Non-pigmented ciliary epithelial cell (primary cell): ENCODE data around the gene CXXC5.

Experiments
- DNase-seq: peaks from one replicate; pipeline ENCODE4 v3.0.0-alpha.2; 2010; ENCODE audit warnings: low read depth

Gene CXXC5

DNA sequence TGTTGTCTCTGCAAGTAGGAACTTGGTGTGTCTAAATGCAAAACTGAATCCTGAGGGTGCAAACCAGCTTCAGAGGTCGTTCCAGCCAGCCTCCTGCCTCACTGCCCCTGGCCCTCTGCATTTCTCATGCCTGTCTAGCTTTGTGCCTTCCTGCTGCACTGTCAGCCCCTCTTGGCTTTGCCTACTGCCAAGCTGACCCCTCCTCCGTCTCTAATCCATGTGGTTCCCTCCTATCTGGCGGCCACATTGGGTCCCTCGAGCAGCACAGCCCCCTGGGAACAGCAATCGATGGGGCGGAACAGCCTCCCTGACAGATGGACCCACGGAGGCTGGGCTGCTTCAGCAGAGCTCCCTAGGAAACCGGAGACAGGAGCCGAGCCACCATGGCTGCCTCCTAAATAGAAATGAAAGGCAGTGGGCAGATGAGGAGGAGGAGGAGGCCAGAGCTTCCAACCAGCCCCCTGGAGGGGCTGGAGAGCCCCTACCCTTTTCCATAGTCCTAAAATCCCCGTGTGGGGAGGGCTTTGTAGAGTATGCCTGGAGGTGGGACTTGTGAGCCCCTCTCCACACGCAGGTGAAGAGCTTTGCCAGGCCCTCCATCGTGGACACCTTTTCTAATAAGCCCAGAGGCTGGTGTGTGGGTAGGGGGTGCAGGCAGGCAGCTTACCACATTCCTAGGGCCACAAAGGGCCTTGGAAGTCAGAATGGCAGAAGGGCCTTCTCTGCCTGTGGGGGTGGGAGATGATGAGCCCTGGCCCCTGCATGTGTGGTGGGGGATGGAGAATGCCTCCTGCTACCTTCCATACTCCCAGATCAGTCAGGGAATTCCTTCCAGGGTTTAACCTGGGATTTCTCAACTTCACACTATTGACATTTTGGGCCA lies 9.2 kb upstream of the CXXC5 start:
- no peak for DNase-seq

DNA sequence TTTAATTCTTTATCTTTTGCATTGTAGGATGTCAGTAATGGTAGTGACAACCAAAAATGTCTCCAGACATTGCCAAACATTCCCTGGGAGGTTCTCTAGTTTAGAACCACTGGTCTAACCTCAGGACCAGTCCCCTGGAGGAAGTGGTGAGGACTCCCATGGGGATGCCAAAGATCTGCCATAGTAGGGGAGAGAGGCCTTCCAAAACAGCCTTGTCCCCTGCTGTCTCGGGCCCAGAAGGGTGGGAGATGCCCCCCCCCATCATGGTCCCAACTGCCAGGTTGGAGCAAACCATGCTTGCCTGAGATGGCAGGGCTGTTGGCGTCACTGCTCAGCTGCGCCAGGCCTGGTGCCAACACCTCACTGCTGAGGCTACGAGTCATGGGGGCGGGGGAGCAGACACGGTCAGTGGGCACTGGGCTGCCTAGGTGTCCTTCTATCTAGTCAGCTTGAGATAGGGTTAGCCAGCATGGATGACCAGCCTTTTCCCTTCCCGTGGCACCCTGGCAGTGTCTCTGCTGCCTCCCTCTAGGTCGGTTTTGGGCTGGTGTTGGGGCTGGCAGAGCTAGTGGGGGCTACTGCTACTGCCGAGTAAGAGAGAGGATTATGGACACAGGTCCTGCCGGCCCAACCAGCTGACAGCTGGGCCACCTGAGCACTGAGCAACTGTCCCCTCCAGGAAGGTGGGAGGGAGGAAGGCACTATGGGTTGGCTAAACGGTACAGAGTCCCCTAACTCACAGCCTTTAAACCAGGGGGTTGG lies 8.3 kb upstream of the CXXC5 start:
- DNase-seq: no peak

DNA sequence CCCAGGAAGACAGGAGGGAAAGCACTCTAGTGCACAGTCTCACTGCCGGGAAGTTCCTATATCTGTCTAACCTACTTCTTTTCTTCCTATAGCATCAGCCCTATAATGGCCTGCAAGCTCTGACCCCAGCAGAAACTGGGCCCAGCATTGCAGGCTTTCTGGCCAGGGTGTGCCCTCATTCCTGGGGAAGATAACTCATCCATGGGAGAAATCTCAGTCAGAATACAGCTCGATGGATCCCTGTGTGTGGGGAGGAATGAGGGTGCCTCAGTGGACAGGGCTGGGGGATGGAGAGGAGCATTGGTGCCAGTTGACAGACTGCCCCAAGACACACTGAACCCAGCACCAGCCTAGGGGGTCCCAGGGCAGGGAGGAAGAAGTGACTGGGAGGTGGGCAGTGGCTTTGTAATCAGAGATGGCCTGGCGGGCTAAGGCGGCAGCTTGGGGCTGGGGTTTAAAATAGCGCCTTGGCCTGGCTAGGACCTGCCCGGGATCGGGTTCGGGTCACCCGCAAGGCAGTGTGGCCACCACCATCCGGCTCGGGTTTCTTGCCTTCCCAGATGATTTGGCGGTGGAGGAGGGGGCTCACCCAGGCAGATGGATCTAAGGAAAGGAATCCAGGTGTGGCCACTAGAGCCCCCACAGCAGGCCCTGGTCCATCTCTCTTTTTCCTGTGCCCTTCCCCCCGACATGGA lies 7.6 kb upstream of the CXXC5 start:
- DNase-seq: no peak

DNA sequence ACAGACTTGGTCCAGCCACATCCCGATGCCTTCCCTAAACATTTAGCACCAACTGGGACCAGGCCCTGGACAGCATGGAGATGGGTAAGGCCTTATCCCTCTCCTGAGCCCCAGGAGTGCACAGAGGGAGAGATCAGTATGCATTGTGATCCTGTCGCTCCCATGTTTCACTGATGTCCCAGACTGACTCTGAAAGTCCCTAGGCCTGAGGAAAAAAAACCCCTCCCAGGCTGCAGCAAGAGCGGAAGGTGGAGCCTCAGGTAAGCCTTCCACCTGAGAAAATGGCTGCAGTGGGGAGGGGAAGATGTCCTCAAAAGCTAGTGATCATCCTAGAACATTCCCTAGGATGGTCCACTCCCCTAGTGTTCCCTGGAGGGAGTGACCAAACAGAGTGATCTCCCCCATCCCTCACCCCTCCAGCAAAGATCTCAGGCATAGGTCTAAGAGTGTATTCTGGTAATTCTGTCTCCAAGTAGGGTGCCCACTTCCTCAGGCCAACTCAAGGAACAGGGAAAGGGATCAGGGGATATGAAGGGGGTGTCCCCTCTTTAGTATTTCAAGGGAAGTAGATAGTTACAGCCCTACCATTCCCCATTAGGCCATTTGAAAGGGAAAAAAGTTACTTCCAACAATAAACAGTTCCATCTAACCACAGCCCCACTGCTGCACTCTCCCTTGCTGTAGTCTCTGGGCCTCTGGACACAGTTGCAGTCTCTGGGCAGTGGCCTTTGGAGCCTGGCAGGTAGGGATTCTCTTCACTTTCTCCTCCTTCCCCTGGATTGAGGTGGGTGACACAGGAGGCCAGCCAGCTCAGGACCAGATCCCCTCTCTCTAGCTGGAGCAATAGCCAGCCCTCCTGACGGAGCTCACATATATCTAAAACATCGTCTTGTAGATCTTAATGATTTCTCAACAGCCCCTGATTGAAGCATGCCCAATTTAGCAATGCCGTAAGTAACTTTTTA lies 6.8 kb upstream of the CXXC5 start:
- no peak for DNase-seq

DNA sequence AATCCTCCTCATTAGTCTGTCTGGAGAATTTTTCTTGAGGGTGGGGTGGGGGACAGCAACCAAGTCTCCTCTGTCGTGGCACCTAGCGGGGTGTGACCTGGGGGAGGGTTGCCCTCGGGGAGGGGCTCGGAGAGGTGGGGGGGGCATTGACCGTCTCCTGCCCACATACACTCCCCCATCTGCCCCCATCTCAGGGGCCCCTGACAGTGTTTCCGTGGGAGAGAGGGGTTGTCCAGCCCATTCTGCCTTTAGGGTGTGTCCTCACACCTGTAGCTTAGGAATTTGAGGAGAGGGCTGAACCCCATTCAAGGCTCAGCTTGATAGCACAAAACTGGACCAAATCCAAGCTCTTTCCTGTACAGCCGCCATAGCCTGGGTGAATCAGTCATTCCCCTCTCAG lies 5.9 kb upstream of the CXXC5 start:
- DNase-seq: no peak

DNA sequence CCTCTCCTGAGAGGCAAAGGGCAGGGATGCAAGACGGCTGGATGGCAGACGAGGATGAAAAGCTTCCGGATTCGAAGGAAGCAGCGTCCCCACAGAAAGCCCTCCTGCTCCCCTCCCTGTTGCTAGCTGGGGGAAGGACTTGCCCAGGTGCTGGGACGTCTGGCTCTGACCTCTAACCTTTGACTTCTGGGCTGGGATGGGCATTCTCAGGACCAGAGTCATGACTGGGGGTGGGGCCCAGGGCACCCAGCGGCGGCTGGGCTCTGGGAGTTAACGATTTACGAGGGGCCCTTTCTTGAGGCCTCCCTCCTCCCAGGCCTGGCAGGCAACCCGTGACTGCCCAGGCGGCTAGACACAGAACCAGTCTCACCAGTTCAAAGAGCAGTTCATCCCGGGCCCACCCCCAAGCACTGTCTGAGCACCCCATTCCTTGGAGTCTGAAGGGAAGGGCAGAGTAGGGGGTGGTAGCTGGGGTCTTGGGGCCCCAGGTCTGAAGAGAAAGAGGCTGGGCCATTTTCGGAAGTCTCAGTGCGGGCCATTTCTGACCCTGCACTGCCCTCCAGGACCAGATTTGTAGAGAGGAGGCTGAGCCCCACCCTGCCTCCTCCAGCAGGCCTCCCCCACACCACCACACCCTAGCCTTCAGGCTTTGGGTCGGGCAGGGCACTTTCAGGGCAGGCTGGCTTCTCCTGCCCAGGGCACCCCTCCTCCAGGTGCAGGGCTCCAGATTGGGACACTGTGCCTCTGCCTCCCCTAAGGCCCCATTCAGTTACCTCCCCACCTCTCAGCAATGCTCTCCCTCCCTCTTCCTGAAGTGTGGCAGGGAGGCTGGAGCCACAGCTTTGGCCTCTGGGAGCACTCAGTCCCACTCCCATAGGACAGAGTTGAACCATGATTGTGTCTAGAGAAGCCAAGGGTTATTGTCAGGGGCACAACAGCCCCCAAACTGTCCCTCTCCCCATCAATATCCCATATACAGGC lies 5.0 kb upstream of the CXXC5 start:
- no peak for DNase-seq

DNA sequence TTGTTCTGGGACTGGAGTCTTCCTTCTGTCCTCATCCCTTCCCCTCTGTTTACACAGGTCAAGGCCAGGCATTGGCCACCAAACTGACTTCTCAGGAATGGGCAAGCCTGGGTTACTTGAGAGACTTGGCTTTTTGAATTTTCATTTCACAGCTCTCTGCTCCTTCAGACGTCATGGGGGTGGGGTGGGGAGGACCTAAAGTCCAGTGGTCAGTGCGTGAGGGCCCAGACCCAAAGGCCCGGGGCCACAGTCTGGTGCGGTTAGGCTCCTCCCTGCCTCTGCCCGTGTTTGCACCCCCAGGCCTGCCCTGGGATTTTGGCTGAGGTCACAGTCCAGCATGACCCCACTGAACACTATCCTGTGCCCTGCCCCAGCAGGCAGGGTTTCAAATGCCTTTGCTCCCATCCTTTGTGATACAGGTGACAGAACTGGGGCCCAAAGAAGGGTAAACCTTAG lies 4.1 kb upstream of the CXXC5 start:
- no peak for DNase-seq

DNA sequence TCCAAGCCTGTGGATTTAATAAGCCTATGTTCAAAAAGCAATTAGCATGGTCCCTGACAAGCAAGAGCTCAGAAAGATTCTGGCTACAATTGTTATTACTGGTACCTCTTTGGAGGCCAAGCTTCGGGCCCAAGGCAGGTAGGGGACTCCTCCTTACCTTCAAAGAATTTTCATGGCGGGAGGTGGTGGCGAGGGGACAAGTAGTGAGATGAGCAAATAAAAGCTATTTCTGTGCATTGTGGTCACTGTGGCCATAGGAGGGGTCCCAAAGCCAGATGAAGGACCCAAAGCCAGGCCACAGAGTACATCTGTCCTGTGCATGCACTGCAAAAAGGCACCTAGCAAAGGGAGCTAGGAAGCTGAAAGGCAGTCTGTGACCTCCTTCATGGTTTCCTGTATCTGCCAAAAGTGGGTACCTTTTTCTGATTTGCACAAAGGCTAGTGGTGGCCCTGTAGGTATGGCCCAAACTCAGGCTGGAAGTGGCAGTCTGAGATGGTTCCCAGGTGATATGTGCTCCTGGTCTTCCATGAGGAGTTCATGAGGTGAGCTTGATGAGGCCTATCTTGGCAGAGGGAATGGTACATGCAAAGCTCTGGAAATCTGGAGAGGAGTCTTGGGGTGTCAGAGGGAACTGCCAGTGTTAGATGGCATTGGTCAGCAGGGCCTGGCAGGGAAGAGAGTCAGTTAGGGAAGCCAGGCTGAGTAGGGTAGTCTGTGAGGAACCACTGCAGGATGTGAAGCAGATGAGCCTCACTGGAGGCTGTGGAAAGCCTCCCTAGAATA lies 3.3 kb upstream of the CXXC5 start:
- DNase-seq: no peak

DNA sequence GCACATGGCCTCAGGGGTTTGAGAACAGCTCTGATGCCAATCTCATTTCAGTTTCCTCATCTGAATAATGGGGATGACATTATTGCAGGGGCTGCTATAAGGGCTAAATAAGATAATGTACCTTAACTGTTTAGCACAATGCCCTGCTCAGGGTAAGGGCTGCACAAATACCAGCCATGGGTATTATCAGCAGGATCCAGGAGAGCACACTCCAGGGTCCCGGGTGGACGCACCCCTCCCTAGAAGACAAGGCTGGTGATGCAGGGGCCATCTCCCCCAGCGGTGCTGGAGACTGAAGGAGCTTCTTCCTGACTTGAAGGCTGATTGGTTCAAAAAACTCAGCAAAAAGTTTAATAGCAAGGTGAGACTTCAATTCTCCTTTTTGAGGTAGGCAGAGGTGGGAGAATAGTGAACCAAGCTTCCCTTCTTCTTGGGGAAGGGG lies 2.7 kb upstream of the CXXC5 start:
- no peak for DNase-seq

DNA sequence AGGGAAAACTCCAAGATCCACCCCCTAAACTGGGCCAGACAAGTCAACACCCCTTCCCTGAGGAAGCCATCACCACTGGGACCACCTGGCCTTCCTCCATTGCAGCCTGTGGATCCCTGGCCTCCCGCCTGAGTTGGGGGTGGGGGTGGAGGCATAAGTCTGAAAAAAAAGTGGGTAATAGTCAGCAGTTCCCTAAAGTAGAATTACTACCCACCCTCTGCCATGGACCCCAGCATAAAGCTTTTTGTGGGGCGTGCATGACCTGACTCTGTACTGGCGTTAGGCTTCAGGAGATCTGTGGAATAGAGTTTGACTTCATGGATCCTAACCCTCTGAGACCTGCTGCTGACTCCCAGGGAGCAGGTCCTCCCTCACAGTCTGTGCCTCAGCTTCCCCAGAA lies 2.0 kb upstream of the CXXC5 start:
- DNase-seq: no peak

DNA sequence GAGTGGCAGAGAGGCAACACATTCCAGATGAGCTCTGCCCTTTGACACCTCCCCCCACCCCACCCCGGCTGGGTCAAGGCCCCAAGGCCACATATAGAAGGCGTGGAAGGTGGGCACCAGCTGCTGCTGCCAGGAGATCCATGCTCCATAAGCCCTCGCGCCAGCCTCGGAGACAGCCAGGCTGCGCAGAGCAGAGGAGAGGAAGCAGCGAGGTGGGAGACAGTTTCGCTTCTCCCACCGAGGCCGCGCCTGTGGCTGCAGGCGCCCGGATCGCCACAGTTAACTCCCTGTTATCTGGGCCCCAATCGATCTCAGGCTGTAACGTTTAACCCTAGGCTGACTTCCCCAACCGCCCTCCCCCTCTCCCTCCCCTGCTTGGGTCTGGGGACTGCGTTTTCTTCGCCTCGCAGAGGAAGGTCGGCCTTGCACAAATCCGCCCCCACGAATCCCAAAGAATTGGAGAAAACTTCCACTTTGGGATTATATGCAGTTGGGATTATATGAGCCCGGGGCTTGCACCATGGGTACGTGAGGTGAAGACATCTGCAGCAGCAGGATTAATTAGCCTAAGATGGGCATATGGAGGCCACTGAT lies 1.1 kb upstream of the CXXC5 start:
- DNase-seq: no peak

DNA sequence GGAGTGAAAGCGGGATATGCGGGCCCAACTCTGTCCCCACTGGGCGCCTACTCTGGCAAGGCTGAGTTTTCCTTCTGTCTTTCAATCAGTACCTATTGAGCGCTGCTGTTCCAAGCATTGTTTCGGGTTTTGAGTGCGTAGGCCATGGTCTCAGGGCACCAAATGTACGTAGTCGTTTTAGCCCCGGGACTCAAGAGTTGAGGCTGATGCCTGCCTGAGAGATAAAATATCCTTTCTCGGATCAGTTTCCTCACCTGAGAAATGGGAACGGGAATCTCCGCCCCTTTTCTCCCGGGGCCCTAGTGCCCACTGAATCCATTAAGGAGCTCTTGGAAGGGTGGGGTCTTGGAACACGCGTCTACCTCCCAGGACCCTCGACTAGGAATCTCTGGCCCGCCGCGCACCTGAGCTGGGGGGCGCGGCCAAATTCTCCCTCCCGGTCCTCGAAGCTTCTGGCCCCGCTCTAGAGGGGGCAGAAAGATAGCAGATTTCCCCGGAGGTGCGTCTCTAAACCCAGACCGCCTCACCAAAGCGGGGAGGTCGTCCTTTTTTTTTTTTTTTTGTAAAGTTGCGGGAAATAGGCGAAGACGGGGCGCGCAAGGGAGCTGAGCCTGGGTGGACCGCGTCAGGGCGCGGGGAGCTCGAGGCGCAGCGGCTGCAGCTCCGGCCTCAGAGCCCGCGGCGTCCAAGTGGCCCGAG lies 494 bp upstream of the CXXC5 start:
- no peak for DNase-seq

DNA sequence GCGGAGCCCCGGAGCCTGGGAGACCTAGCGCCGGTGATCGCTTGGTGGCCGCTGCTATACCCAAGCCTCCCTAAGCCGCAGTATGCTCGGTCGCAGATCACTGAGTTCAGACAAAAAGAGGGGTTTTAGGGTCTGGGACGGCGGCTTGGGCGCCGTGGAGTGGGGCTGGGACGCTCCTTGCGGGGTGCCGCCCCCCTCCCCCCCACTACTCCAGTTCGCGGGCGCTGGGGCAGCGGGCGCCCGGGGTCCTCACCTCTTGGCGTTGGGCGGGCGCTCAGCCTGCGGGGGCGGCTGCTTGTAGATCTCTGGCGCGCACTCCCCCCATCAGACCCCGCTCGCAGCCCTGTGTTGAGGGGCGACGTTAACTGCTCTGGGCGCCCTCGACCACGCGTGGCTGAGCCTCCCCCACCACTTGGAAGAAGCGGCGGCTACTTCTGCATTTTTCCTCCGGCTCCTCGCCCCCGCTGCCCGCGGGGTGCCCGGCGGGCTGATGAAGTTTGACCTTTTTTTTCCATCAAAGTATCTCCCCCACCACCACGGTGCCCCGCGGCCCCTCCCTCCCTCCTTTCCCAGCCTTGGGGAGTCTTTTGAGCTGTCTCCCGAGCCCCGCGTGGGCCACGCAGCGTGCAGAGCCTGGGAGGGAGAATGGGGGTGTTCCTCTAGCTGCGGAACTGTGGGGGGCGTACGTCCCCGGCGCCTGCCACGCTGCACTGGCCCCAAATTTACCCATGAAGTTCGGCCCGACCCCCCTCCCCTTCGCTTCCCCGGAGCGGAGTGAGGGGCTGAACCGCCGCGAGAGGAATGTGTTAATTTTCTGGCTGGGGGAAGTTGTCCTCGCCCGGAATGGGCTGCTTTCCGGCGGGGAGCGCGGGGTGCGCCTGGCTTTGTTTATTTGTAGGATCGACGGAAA lies 1.2 kb downstream of the CXXC5 start:
- no peak for DNase-seq

DNA sequence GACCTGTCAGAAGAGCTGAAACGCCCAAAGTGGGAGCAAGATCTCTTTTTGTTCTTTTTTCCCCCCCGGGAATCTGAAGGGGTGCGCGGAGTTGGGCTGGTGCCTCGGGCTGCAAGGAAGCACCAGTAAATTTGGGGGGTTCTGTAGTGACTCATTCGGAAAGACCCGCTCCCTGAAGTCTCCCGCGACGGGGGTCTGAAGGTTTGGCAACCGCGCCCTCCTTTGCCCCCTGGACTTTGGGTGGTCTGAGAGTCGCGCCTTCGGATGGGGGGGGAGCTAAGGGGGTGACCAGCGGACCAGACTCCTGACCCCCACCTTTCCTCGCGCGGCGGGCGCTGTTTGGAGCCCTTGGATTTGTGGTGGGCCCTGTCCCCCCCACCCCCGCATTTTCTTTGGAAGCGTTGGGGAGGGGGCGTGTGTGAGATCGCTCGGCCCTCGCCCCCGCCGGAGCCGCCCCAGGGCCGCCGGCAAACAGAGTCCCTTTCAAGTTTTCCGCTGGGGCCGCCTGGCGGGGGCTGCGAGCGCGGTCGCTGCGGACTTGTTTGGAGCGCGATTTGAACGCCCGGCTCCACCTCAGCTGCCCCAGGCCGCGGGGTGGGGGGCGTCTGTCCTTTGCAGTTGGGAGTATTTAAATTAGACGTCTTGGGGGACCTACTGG lies 2.0 kb downstream of the CXXC5 start:
- DNase-seq: no peak

DNA sequence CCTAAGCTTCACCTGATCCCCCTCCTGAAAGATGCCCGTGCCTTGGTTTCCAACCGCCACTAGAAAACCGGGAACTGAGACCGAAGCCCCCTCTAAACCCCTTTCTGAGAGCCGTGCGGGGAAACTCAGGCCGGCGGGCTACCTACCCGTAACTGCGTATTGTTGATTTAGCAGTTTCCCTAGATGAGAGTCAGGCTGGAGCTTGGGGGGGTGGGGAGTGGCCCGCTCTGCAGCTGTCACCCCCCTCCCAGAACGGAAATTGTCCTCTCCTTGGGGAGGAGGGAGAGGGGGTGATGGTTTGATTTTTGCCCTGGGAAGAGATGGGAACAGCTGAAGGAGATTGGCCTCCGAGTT lies 2.5 kb downstream of the CXXC5 start:
- DNase-seq: no peak

DNA sequence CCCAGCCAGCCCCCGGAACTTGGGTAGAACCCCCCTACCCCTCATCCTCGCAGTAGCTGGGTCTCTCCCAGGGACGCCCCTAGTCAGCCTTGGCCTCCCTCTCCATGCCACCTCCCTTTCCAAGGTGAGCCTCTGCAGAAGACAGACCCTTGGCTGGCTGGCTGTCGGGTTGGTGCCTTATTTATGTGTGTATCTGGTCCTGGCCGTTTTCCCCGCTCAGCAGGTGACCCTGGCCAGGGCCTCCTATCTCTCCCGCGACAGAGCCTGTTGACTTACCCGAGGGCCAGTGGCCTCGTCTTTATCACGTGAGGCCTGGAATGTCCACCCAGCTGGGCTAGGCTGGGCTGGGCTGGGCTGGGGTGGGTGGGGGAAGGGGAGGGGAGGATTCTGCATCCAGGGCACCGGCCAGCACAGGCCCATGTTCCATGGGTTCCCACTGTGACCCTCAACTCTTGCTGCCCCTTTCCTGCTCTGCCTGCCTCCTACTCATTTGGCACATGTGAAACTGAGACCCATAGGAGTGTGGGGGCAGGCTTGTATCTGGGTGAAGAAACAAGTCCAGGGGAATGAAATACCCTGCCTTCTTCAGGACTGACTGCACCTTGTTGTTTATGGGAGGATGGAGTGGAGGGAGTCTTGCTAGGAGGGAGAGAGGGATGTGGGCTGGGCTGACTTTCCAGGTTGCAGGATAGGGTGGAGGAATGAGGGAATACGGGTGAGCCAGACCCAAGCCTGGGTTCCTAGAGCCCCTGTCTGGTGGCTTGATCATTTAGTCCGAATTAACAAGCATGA lies 3.1 kb downstream of the CXXC5 start:
- no peak for DNase-seq
